ENCODE results near the gene SCGB1D1.
"Not testable (repeated sequence)": the region's sequence is repeated elsewhere in the genome, so short reads cannot be mapped to it uniquely, and the experiment has no call there.

The SCGB1D1 gene

GRCh38 chr11:62186195-62186594 lies 3.8 kb upstream of the SCGB1D1 start:
- Mint-ChIP-seq H3K27me3 (peaks cover 71% of the 10 kb centered on the region), H3K36me3 (no peaks in the 10 kb centered on the region), H3K4me3 (no peak overlapping the region), H3K27ac (no peak overlapping the region), H3K4me1 (no peaks in the 10 kb centered on the region), H3K9me3 (peaks cover 10% of the 10 kb centered on the region)
- no peak for ATAC-seq

DNA sequence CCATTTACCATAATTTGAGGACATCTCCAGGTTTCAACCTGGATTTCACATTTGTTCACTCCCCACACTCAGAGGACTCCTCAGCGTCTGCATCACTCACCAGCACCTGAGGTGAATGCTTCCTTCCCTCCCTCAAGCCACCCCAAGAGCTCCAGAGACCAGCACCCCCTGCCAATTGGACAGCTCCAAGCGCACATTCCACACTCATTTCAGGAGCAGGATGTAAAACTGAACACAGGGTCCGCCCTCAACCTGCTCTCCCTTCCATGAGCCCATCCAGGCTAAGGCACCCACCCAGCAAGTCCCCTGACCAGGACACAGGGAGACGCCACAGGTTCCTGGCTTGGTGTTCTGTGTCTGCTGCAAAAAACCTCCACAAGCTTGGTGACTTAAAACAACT lies 3.9 kb downstream of the SCGB1D1 start:
- no peaks in the 10 kb centered on the region for H3K4me1 Mint-ChIP-seq
- H3K27me3 Mint-ChIP-seq: peaks cover 94% of the 10 kb centered on the region
- H3K27ac Mint-ChIP-seq: no peak overlapping the region
- H3K36me3 Mint-ChIP-seq: no peaks in the 10 kb centered on the region
- H3K4me3 Mint-ChIP-seq: no peak overlapping the region
- no peak for ATAC-seq
- H3K9me3 Mint-ChIP-seq: no peaks in the 10 kb centered on the region

GRCh38 chr11:62195010-62195409 lies 5.0 kb downstream of the SCGB1D1 start:
- H3K27ac Mint-ChIP-seq, H3K36me3 Mint-ChIP-seq, H3K4me1 Mint-ChIP-seq, H3K9me3 Mint-ChIP-seq, ATAC-seq, H3K4me3 Mint-ChIP-seq: not testable (repeated sequence)
- H3K27me3 Mint-ChIP-seq: peaks cover 94% of the 10 kb centered on the region

DNA sequence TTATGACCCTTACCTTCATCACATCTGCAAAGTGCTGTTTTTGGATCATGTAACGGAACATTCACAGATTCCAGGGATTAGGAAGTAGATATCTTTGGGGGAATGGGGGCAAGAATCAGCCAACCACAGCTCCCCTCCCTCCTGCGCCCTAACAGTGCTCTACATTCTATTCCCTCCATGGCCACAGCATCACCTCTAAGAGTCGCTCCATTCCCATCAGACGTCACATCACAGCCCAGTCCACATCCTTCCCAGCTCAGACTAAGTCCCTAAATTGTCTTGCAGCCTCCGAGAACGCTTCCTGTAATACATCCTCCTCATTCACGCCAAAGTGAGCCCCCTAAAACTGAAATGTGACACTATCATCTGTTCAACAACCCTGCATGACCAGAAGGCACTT lies 5.9 kb downstream of the SCGB1D1 start:
- no peak for ATAC-seq
- H3K4me1 Mint-ChIP-seq: no peaks in the 10 kb centered on the region
- no peak overlapping the region for H3K4me3 Mint-ChIP-seq
- no peak overlapping the region for H3K27ac Mint-ChIP-seq
- no peaks in the 10 kb centered on the region for H3K36me3 Mint-ChIP-seq
- peaks cover 95% of the 10 kb centered on the region for H3K27me3 Mint-ChIP-seq
- no peaks in the 10 kb centered on the region for H3K9me3 Mint-ChIP-seq

GRCh38 chr11:62197400-62197799 lies 7.4 kb downstream of the SCGB1D1 start:
- not testable (repeated sequence) for H3K36me3 Mint-ChIP-seq, H3K4me1 Mint-ChIP-seq, H3K9me3 Mint-ChIP-seq, H3K27ac Mint-ChIP-seq, H3K4me3 Mint-ChIP-seq, ATAC-seq
- peaks cover 91% of the 10 kb centered on the region for H3K27me3 Mint-ChIP-seq

- no peaks in the 10 kb centered on the region for H3K36me3 Mint-ChIP-seq
- no peak for ATAC-seq
- no peak overlapping the region for H3K27ac Mint-ChIP-seq
- H3K27me3 Mint-ChIP-seq: peaks cover 57% of the 10 kb centered on the region
- no peaks in the 10 kb centered on the region for H3K4me1 Mint-ChIP-seq
- H3K4me3 Mint-ChIP-seq: no peak overlapping the region
- H3K9me3 Mint-ChIP-seq: no peaks in the 10 kb centered on the region
Measured at GRCh38 chr11:62201376-62201775, 11.4 kb downstream of the SCGB1D1 start.

DNA sequence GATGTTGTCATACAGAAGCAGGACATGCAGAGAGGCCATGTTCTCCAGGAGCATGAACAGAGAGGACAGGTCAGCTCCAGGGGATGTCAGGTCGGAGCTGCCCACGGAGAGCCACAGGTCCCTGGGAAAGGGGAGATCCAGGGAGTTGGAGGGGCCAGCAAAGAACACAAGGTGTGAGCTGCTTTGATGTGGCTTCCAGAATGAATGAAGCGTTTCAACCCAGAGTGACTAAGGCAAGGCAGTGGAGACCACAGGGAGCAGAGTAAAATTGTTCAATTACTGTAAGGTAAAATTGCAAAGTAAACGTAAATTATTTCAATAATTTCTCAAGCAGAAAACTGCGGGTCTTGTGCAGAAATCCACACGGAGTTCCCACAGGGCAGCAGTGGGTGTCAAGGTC lies 12.9 kb downstream of the SCGB1D1 start:
- no peak overlapping the region for H3K4me3 Mint-ChIP-seq
- H3K36me3 Mint-ChIP-seq: no peaks in the 10 kb centered on the region
- peaks cover 44% of the 10 kb centered on the region for H3K27me3 Mint-ChIP-seq

DNA sequence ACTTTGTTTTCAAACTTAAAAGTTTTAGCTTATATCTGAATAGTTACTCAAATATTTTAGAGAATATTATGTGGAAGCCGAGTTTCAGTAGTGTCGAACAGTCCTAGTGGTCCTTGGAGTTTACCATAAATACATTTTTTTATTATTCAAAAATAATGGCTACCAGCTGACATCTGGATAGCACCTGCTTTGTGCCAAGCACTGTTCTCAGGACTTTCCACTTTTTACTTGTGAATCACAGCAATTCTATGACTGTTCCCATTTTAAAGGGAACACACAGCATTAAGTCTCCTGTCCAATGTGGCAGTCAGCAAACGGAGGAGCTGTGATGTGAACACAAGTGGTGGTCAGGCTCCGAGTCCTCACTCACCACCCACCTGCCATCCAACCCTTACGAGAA lies 14.4 kb downstream of the SCGB1D1 start:
- Mint-ChIP-seq H3K9me3 (no peaks in the 10 kb centered on the region), H3K4me1 (no peaks in the 10 kb centered on the region), H3K27me3 (peaks cover 35% of the 10 kb centered on the region), H3K36me3 (no peaks in the 10 kb centered on the region), H3K27ac (no peak overlapping the region), H3K4me3 (no peak overlapping the region)
- ATAC-seq: no peak

More for the DNA sequence above, 12.9 kb downstream of the SCGB1D1 start:
- no peak overlapping the region for H3K27ac Mint-ChIP-seq
- no peaks in the 10 kb centered on the region for H3K4me1 Mint-ChIP-seq
- ATAC-seq: no peak
- H3K9me3 Mint-ChIP-seq: no peaks in the 10 kb centered on the region

DNA sequence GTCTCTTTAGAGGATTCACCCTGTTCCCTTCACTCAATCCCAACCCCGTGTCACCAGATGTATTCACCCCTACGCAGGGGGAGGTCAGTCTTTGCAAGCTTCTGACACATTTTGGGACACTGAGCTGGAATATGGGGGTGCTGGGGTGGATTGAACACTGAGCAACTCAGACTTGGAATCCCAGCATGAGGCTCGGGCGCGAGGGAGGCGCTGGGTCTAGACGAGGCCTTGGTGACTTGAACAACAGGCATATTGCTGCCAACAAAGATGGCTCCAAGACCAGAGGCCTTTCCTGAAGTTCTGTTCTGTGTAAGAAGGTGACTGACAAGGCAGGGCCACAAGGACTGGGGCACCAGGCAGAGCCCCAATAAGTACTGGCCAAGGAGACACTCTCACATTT lies 15.4 kb downstream of the SCGB1D1 start:
- no peak for ATAC-seq
- Mint-ChIP-seq H3K27me3 (peaks cover 31% of the 10 kb centered on the region), H3K27ac (no peak overlapping the region), H3K4me1 (no peaks in the 10 kb centered on the region), H3K9me3 (no peaks in the 10 kb centered on the region), H3K36me3 (no peaks in the 10 kb centered on the region), H3K4me3 (no peak overlapping the region)

- H3K27ac Mint-ChIP-seq, H3K4me1 Mint-ChIP-seq, H3K36me3 Mint-ChIP-seq, ATAC-seq, H3K4me3 Mint-ChIP-seq, H3K9me3 Mint-ChIP-seq: not testable (repeated sequence)
- peaks cover 31% of the 10 kb centered on the region for H3K27me3 Mint-ChIP-seq
Measured at GRCh38 chr11:62206276-62207066, 16.5 kb downstream of the SCGB1D1 start.

GRCh38 chr11:62208785-62209144 lies 18.7 kb downstream of the SCGB1D1 start:
- Mint-ChIP-seq H3K4me3 (no peak overlapping the region), H3K27ac (no peak overlapping the region), H3K36me3 (no peaks in the 10 kb centered on the region), H3K27me3 (peaks cover 26% of the 10 kb centered on the region), H3K9me3 (no peaks in the 10 kb centered on the region), H3K4me1 (no peaks in the 10 kb centered on the region)
- ATAC-seq: no peak

DNA sequence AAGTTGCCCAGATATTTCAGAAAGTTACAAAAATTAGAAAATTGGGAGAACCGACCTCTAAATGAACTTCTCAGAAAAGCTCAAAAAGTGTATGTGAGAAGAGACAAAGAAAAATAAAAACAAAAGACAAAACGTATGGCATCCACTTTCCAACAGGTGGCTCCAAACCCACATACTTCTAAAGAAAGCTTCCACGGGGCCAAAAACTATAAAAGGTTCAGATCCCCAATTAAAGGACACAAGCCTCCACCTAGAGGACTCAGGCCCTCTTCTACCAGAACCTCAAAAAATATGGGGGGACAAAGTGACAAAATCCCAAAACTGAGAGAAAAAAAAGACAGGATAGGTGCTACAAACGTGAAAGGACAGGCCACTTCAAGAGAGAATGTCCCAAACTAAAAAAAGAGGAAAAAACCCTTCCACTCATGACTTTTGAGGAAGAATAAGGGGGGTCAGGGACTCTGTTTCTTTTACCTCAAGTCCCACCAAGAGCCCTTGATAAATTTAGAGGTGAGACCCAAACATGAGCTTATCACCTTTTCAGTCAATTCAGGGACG lies 27.3 kb downstream of the SCGB1D1 start:
- no peak overlapping the region for H3K27ac Mint-ChIP-seq
- H3K4me1 Mint-ChIP-seq: no peaks in the 10 kb centered on the region
- H3K36me3 Mint-ChIP-seq: no peaks in the 10 kb centered on the region
- no peak overlapping the region for H3K4me3 Mint-ChIP-seq
- H3K9me3 Mint-ChIP-seq: peaks cover 12% of the 10 kb centered on the region
- ATAC-seq: no peak
- H3K27me3 Mint-ChIP-seq: peaks cover 51% of the 10 kb centered on the region

- peaks cover 6% of the 10 kb centered on the region for H3K36me3 Mint-ChIP-seq
- no peak overlapping the region for H3K27ac Mint-ChIP-seq
- ATAC-seq: no peak
- H3K4me1 Mint-ChIP-seq: no peaks in the 10 kb centered on the region
- H3K4me3 Mint-ChIP-seq: no peak overlapping the region
- peaks cover 22% of the 10 kb centered on the region for H3K9me3 Mint-ChIP-seq
- peaks cover 27% of the 10 kb centered on the region for H3K27me3 Mint-ChIP-seq
Measured at GRCh38 chr11:62221498-62221897, 31.5 kb downstream of the SCGB1D1 start.

- H3K27ac Mint-ChIP-seq: no peak overlapping the region
- H3K27me3 Mint-ChIP-seq: peaks cover 11% of the 10 kb centered on the region
- H3K9me3 Mint-ChIP-seq: peaks cover 22% of the 10 kb centered on the region
- H3K4me1 Mint-ChIP-seq: no peaks in the 10 kb centered on the region
- no peak overlapping the region for H3K4me3 Mint-ChIP-seq
- peaks cover 6% of the 10 kb centered on the region for H3K36me3 Mint-ChIP-seq
- ATAC-seq: no peak
Measured at GRCh38 chr11:62223095-62223494, 33.1 kb downstream of the SCGB1D1 start.

- H3K9me3 Mint-ChIP-seq: peaks cover 2% of the 10 kb centered on the region
- H3K27me3 Mint-ChIP-seq: peaks cover 34% of the 10 kb centered on the region
- ATAC-seq: no peak
- H3K4me1 Mint-ChIP-seq: no peaks in the 10 kb centered on the region
- H3K4me3 Mint-ChIP-seq: no peak overlapping the region
- no peak overlapping the region for H3K27ac Mint-ChIP-seq
- no peaks in the 10 kb centered on the region for H3K36me3 Mint-ChIP-seq
Measured at GRCh38 chr11:62233730-62234129, 43.7 kb downstream of the SCGB1D1 start.

DNA sequence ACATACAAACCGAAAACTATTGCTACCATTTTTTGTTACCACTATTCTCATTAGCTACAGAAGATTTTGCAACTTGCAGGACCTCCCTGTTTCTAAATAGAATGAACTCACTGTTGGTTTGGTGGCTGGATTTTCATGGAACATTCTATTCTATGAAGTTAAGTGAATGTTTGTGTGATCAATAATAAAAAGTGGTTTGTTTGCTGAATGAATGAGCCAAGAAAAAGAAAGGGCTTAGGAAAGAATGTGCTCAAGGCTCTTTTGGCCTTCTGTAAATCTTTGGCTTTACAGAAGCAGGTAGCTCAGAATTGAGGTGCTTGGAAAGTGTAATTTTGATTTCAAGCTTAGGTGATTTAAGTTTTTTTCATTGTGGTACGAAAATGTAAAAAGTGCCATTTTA lies 46.2 kb downstream of the SCGB1D1 start:
- peaks cover 45% of the 10 kb centered on the region for H3K27me3 Mint-ChIP-seq
- no peak for ATAC-seq
- peaks cover 2% of the 10 kb centered on the region for H3K9me3 Mint-ChIP-seq
- H3K4me1 Mint-ChIP-seq: no peaks in the 10 kb centered on the region
- no peak overlapping the region for H3K27ac Mint-ChIP-seq
- no peak overlapping the region for H3K4me3 Mint-ChIP-seq
- no peaks in the 10 kb centered on the region for H3K36me3 Mint-ChIP-seq

Data from stimulated activated memory B cell treated with anti-CD40 and anti-IgM and Interleukin-4, amounts not matched to agents 10 μg/mL and 1 μg/mL and 100 μg/mL, for 72 hours (primary cell).